ENCODE measurements around the gene OPCML.

OPCML gene

DNA sequence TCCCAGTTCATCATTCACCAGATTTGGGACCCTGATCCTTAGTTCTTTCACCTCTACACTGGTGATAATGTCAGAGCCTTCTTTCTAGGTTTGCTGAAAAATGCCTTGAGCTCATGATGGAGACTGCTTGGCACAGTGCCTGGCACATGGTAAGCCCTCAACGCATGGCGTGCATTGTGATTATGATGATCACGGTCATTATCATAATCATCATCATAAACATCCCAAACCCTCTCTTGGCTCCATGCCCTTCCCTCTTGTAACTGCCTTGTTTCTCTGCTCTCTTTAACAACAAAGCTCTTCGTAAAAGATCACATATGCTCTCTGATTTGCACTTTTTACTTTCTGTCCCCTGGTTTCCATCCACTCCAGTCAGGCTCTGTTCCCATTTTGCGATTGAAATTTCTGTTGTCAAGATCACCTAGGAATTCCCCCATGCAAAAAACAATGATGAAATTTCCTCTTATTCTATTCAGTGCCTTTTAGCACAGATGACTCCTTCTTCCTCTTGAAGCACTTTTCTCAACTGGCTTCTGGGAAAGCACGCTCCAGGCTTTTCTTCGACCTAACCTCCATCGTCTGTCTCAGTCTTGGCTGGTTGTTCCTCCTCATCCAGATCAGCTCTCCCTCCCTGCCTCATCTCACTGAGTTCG lies 479.1 kb downstream of the OPCML start:
- DNase-seq: no peak

- DNase-seq: no peak
Measured at GRCh38 chr11:133052537-133052936, 479.8 kb downstream of the OPCML start.

DNA sequence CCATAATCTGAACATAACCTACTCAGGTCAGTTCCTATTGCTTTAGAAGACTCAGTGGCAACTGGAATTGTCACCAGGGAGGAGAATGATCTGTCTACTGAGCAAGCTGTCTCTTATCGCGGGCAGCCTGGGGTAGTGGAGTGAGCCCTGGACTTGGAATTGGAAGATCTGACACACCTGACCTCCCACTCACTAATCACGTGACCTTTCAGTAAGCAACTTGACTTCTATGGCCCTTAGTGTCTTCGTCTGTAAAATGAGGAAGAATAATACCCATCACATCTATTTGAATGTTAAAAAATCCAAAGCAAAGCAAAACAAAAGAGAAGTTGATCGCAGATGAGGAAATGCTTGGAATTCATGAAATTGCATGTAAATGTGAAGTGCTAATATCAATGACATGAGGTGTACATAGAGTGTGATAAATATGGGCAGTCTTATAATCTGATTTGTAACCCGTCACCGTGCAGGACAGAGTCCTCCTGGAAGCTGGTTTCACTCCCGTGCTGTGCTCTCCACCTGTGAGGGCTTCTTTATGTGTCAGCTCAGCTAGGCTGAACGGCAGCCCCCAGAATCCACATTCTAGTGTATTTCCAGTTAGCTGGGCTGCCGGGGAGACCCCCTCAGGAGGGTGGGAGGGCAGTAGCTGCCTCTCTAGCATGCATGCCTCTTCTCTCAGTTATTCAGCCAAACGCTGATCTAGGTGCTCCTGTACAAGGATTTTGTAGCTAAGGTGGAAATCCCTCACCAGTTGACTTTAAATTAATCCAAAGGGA lies 482.9 kb downstream of the OPCML start:
- DNase-seq: no peak

- DNase-seq: no peak
Measured at GRCh38 chr11:133048270-133048669, 484.0 kb downstream of the OPCML start.

GRCh38 chr11:133047771-133048115 lies 484.6 kb downstream of the OPCML start:
- DNase-seq: no peak

DNA sequence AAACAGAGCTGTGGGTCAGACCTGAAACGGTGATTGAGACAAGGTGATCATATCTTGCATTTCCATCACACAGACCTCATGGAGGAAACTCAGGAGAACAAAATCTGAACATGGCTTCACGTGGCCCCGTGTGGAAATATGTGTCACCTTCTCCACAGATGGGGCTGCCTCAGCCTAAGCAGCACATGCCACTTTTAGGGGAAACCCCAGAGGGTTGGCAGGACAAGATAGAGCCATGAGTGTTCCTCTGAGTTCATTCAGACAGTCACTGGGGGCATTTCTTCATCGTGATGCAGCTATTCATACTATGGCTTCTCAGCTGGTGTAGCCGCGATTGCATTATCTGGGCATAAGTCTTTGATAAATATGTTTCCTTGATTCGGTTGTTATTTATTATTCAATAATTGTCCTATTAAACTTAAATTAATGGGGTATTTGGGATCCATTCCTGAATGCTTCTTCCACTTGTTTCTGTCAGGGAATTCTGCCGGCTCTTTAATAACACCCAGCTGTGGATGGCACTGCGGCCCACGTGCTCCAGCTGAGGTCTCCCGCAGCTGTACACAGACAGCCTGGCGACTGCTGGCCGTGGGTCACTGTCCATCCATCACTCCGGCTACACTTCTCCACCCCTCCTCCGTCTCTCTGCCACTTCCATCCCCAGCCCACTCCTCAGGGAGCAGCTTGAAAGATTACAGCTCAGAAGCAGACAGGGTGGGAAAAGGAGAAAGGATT lies 485.1 kb downstream of the OPCML start:
- no peak for DNase-seq

- DNase-seq: no peak
Measured at GRCh38 chr11:133046252-133046651, 486.0 kb downstream of the OPCML start.

GRCh38 chr11:133041928-133042882 lies 490.1 kb downstream of the OPCML start:
- no peak for DNase-seq

GRCh38 chr11:133041181-133041580 lies 491.1 kb downstream of the OPCML start:
- no peak for DNase-seq

GRCh38 chr11:133040289-133040900 lies 491.9 kb downstream of the OPCML start:
- no peak for DNase-seq

- DNase-seq: no peak
Measured at GRCh38 chr11:133038850-133039249, 493.5 kb downstream of the OPCML start.

- no peak for DNase-seq
Measured at GRCh38 chr11:133034929-133035328, 497.4 kb downstream of the OPCML start.

GRCh38 chr11:133029107-133029506 lies 503.2 kb downstream of the OPCML start:
- DNase-seq: no peak

- no peak for DNase-seq
Measured at GRCh38 chr11:133026952-133027351, 505.3 kb downstream of the OPCML start.

GRCh38 chr11:133024301-133024700 lies 508.0 kb downstream of the OPCML start:
- DNase-seq: no peak

DNA sequence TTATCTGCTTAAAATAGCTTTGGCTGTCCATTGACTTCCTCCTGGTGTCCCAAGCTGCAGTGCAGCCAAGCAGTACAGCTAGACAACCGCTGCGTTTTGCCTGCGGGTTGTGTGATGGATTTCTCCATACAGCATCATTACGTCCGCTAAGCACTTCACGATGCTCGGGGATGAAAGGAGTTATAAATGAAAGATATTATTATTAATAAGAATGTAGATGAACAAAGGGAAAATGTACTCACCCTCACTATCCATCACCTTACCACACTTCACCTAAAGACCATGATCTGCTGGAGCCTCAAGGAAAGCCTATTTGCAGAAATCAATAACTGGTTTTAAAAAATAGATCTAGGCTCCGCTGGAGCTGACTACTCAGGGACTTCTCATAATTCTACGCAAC lies 509.1 kb downstream of the OPCML start:
- DNase-seq: no peak

DNA sequence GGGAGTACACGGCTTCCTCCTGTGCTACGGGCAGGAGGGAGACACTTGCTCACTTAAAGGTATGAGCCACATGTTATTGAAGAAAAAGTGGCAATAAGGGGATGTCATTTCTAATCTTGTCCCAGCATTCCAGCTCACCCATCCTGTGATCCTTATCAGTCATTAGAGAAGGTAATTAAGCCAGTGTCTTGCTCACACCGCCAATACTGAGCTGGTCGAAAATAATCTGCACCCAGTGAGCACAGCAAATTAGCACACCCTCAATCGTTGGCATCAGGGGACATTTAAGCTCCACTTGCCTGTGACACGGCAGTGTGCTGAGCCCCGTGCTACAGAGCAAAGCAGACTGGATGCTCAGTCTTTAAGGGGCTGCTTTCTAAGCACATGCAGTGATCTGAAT lies 510.7 kb downstream of the OPCML start:
- no peak for DNase-seq

- no peak for DNase-seq
Measured at GRCh38 chr11:133020372-133020714, 512.0 kb downstream of the OPCML start.

DNA sequence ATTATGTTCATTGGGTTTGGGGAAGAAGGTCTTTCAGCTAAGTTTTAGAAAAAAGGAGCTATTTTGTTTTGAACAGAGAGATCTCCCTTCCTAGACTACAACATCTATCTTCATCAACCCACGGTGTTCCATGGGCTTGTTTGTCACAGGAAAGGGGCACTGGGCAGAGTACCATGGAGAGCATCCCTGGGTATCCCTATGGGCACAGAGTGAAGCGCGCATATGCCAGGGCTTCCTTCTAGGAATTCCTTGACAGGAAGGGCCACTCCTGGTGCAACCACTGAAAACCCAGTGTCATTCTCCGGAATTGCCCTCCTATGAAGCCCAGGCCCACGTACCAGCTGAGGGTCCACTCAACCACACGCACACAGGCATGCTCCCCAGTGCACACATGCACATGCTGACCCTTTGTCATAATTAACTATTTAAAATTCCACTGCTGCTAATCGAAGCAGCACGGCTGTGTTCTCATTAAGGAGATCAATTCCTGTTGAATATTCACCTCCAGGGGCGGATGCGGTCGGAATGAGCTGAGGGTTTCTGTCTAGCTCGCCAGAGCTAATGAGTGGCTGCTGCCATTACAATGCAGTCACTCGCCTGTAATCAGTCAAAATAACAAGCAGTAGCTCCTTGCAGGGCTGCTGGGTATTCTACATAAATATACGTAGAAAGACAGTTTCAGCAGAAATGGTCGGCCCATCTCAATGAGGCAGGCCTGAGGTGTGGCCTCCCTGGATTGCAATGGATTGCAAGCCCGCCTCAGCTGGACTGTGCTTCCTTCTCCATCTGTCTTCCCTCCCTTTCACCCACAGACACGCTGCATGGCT lies 512.5 kb downstream of the OPCML start:
- no peak for DNase-seq

- DNase-seq: no peak
Measured at GRCh38 chr11:133015457-133015856, 516.8 kb downstream of the OPCML start.

- no peak for DNase-seq
Measured at GRCh38 chr11:133014337-133014736, 518.0 kb downstream of the OPCML start.

GRCh38 chr11:133012803-133013202 lies 519.5 kb downstream of the OPCML start:
- no peak for DNase-seq

Measured in NCI-H187 treated with DMSO at 0.1 percent for 48 hours (cell line).